Measurements from ENCODE around the gene LEKR1.

Gene LEKR1

DNA sequence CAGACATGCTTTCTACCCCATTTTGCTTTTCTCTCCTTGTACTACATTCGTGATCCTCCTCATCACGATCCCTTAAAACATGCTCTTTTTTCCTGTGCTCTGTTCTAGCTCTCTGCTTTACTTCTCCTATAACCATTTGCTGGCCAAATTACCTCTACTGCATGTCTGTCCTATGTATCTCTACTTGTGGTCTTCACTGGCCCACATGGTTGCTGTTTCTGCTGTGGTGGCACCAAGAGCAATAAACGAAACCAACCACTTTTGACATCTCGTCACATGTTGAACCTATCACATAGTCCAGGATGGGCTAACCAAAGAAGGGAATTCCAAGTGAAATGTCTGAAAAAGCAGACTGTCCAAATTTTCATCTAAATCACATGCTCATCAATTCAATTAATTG is 115.2 kb downstream of the LEKR1 start:
- Histone ChIP-seq H3K79me2 (ENCODE audit: control insufficient read depth, insufficient read depth, low read length, poor library complexity) (no peaks in the 10 kb centered on the region), H3K4me3 (ENCODE audit: low read depth, low read length) (no peak overlapping the region), H2BK12ac (ENCODE audit: low read length) (no peak overlapping the region), H3K9ac (ENCODE audit: low read length) (no peak overlapping the region), H4K91ac (ENCODE audit: low read depth, low read length) (no peak overlapping the region), H3K14ac (ENCODE audit: low read length) (no peak overlapping the region), H3K9me3 (ENCODE audit: insufficient read depth, low read depth, low read length) (no peaks in the 10 kb centered on the region), H4K8ac (ENCODE audit: low read depth, low read length) (no peak overlapping the region), H2AK5ac (ENCODE audit: low read length) (no peak overlapping the region), H2BK5ac (ENCODE audit: low read depth, low read length, poor library complexity) (no peak overlapping the region), H3K27me3 (ENCODE audit: insufficient read depth, low read length) (no peaks in the 10 kb centered on the region), H3K36me3 (ENCODE audit: control insufficient read depth in 1 of 2, insufficient read depth in 2 of 2, low read length in 2 of 2) (no peaks in the 10 kb centered on the region), H3K18ac (ENCODE audit: low read length) (no peak overlapping the region), H3K23ac (ENCODE audit: low read length) (no peak overlapping the region), H3K79me1 (ENCODE audit: low read length) (no peaks in the 10 kb centered on the region), H4K12ac (ENCODE audit: low read depth, low read length) (no peak overlapping the region), H3K27ac (ENCODE audit: low read depth, low read length) (no peak overlapping the region), H2BK120ac (ENCODE audit: insufficient read depth, low read length, poor library complexity) (no peak overlapping the region), H2AFZ (ENCODE audit: insufficient read depth, low read length, poor library complexity) (no peak overlapping the region), H3K4me2 (ENCODE audit: low read length) (no peak overlapping the region), H3K4ac (ENCODE audit: low read depth, low read length) (no peak overlapping the region), H3K4me1 (ENCODE audit: control insufficient read depth in 1 of 2, insufficient read depth in 2 of 2, low read length in 2 of 2) (no peaks in the 10 kb centered on the region)
- no CpG with 5 or more reads among the region's 4 CpGs for WGBS (ENCODE audit: extremely low coverage, insufficient coverage, insufficient read length)
- DNase-seq, result no peak

DNA sequence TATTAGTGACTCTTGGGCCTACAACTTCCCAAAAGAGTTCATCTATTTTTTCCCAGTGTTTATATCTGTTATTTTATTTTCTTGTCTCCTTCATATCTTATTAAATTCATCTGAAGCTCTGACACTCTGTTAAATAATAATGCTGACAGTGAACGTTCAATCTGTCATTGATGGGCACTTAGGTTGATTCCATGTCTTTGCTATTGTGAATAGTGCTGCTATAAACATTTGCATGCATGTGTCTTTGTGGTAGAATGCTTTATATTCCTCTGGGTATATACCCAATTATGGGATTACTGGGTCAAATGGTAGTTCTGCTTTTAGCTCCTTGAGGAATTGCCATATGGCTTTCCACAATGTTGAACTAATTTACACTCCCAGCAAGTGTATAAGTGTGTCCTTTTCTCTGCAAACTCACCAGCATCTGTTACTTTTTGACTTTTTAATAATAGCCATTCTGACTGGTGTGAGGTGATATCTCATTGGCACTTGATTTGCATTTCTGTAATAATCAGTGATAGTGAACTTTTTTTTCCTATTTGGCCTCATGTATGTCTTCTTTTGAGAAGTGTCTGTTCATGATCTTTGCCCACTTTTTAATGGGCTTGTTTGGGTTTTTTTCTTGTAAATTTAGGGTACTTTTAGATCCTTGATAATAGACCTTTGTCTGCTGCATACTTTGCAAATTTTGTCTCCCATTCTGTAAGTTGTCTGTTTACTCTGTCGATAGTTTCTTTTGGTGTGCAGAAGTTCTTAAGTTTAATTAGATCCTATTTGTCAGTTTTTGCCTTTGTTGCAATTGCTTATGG is 122.5 kb downstream of the LEKR1 start:
- no peak overlapping the region for H4K8ac ChIP-seq (ENCODE audit: low read depth, low read length)
- no peak overlapping the region for H4K91ac ChIP-seq (ENCODE audit: low read depth, low read length)
- H2BK5ac ChIP-seq (ENCODE audit: low read depth, low read length, poor library complexity), result no peak overlapping the region
- no peaks in the 10 kb centered on the region for H3K9me3 ChIP-seq (ENCODE audit: insufficient read depth, low read depth, low read length)
- no peak overlapping the region for H2AFZ ChIP-seq (ENCODE audit: insufficient read depth, low read length, poor library complexity)
- DNase-seq, result no peak
- H3K79me2 ChIP-seq (ENCODE audit: control insufficient read depth, insufficient read depth, low read length, poor library complexity), result no peaks in the 10 kb centered on the region
- H4K12ac ChIP-seq (ENCODE audit: low read depth, low read length), result no peak overlapping the region
- H3K14ac ChIP-seq (ENCODE audit: low read length), result no peak overlapping the region
- no peaks in the 10 kb centered on the region for H3K4me1 ChIP-seq (ENCODE audit: control insufficient read depth in 1 of 2, insufficient read depth in 2 of 2, low read length in 2 of 2)
- H3K4ac ChIP-seq (ENCODE audit: low read depth, low read length), result no peak overlapping the region
- no CpG with 5 or more reads among the region's 2 CpGs for WGBS (ENCODE audit: extremely low coverage, insufficient coverage, insufficient read length)
- H3K27me3 ChIP-seq (ENCODE audit: insufficient read depth, low read length), result no peaks in the 10 kb centered on the region
- no peak overlapping the region for H3K27ac ChIP-seq (ENCODE audit: low read depth, low read length)
- H3K4me2 ChIP-seq (ENCODE audit: low read length), result no peak overlapping the region
- H3K9ac ChIP-seq (ENCODE audit: low read length), result no peak overlapping the region
- H2AK5ac ChIP-seq (ENCODE audit: low read length), result no peak overlapping the region
- no peaks in the 10 kb centered on the region for H3K36me3 ChIP-seq (ENCODE audit: control insufficient read depth in 1 of 2, insufficient read depth in 2 of 2, low read length in 2 of 2)
- no peak overlapping the region for H3K4me3 ChIP-seq (ENCODE audit: low read depth, low read length)
- no peak overlapping the region for H3K18ac ChIP-seq (ENCODE audit: low read length)
- H2BK120ac ChIP-seq (ENCODE audit: insufficient read depth, low read length, poor library complexity), result no peak overlapping the region
- H3K23ac ChIP-seq (ENCODE audit: low read length), result no peak overlapping the region
- no peak overlapping the region for H2BK12ac ChIP-seq (ENCODE audit: low read length)
- no peaks in the 10 kb centered on the region for H3K79me1 ChIP-seq (ENCODE audit: low read length)

DNA sequence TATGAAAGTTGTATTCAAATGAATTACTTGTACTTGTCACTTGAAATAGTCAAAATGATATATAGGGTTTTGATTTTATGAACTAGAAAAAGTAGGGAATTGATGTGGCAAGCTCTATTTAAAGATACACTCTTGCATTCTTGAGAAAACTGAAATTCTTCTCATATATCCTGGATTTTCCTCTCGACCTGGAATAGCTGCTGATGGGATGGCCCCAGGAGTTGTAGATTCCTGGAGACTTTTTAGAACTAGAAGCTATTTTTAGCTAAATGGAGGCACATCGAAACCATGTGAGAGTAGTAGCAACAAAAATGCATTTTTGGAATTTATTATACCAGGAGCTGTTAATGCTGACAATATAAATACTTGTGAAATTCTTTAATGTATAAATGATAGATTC is 125.9 kb downstream of the LEKR1 start:
- Histone ChIP-seq H2BK5ac (ENCODE audit: low read depth, low read length, poor library complexity) (no peak overlapping the region), H3K9ac (ENCODE audit: low read length) (no peak overlapping the region), H3K9me3 (ENCODE audit: insufficient read depth, low read depth, low read length) (no peaks in the 10 kb centered on the region), H4K12ac (ENCODE audit: low read depth, low read length) (no peak overlapping the region), H3K4me3 (ENCODE audit: low read depth, low read length) (no peak overlapping the region), H3K4me1 (ENCODE audit: control insufficient read depth in 1 of 2, insufficient read depth in 2 of 2, low read length in 2 of 2) (no peaks in the 10 kb centered on the region), H4K91ac (ENCODE audit: low read depth, low read length) (no peak overlapping the region), H3K79me1 (ENCODE audit: low read length) (no peaks in the 10 kb centered on the region), H3K4ac (ENCODE audit: low read depth, low read length) (no peak overlapping the region), H2BK120ac (ENCODE audit: insufficient read depth, low read length, poor library complexity) (no peak overlapping the region), H2AFZ (ENCODE audit: insufficient read depth, low read length, poor library complexity) (no peak overlapping the region), H3K79me2 (ENCODE audit: control insufficient read depth, insufficient read depth, low read length, poor library complexity) (no peaks in the 10 kb centered on the region), H2AK5ac (ENCODE audit: low read length) (no peak overlapping the region), H4K8ac (ENCODE audit: low read depth, low read length) (no peak overlapping the region), H2BK12ac (ENCODE audit: low read length) (no peak overlapping the region), H3K36me3 (ENCODE audit: control insufficient read depth in 1 of 2, insufficient read depth in 2 of 2, low read length in 2 of 2) (no peaks in the 10 kb centered on the region), H3K27me3 (ENCODE audit: insufficient read depth, low read length) (no peaks in the 10 kb centered on the region), H3K18ac (ENCODE audit: low read length) (no peak overlapping the region), H3K4me2 (ENCODE audit: low read length) (no peak overlapping the region), H3K14ac (ENCODE audit: low read length) (no peak overlapping the region), H3K27ac (ENCODE audit: low read depth, low read length) (no peak overlapping the region), H3K23ac (ENCODE audit: low read length) (no peak overlapping the region)
- peak in 1 of 2 donors; percentile 14 for DNase-seq
- WGBS (ENCODE audit: extremely low coverage, insufficient coverage, insufficient read length), result no CpG with 5 or more reads among the region's 2 CpGs

GRCh38 chr3:156957715-156958114 is 131.6 kb downstream of the LEKR1 start:
- no peak for DNase-seq
- Histone ChIP-seq H3K14ac (ENCODE audit: low read length) (no peak overlapping the region), H4K12ac (ENCODE audit: low read depth, low read length) (no peak overlapping the region), H3K4ac (ENCODE audit: low read depth, low read length) (no peak overlapping the region), H4K8ac (ENCODE audit: low read depth, low read length) (no peak overlapping the region), H3K79me1 (ENCODE audit: low read length) (no peaks in the 10 kb centered on the region), H3K23ac (ENCODE audit: low read length) (no peak overlapping the region), H3K36me3 (ENCODE audit: control insufficient read depth in 1 of 2, insufficient read depth in 2 of 2, low read length in 2 of 2) (no peaks in the 10 kb centered on the region), H3K9me3 (ENCODE audit: insufficient read depth, low read depth, low read length) (no peaks in the 10 kb centered on the region), H2BK120ac (ENCODE audit: insufficient read depth, low read length, poor library complexity) (no peak overlapping the region), H2BK5ac (ENCODE audit: low read depth, low read length, poor library complexity) (no peak overlapping the region), H3K9ac (ENCODE audit: low read length) (no peak overlapping the region), H3K27ac (ENCODE audit: low read depth, low read length) (no peak overlapping the region), H2AK5ac (ENCODE audit: low read length) (no peak overlapping the region), H3K4me2 (ENCODE audit: low read length) (no peak overlapping the region), H3K18ac (ENCODE audit: low read length) (no peak overlapping the region), H3K79me2 (ENCODE audit: control insufficient read depth, insufficient read depth, low read length, poor library complexity) (no peaks in the 10 kb centered on the region), H2BK12ac (ENCODE audit: low read length) (no peak overlapping the region), H2AFZ (ENCODE audit: insufficient read depth, low read length, poor library complexity) (no peak overlapping the region), H3K4me3 (ENCODE audit: low read depth, low read length) (no peak overlapping the region), H4K91ac (ENCODE audit: low read depth, low read length) (no peak overlapping the region), H3K27me3 (ENCODE audit: insufficient read depth, low read length) (no peaks in the 10 kb centered on the region), H3K4me1 (ENCODE audit: control insufficient read depth in 1 of 2, insufficient read depth in 2 of 2, low read length in 2 of 2) (no peaks in the 10 kb centered on the region)
- no CpG with 5 or more reads among the region's 1 CpG for WGBS (ENCODE audit: extremely low coverage, insufficient coverage, insufficient read length)

Data from trophoblast cell (in vitro differentiated cells and primary cell).